Upper lobe of right lung (tissue), 1 donor: Measurements from ENCODE around the gene DRC7. TPM values are rescaled to one million over a fixed set of nuclear protein-coding genes. Genes with fewer than 3 reads are reported as not detected.

ENCODE experiments used
- ATAC-seq: fragments of 200-7000 bp; cut with Tn5 transposase; one replicate; pipeline ENCODE4 v1.9.1; 2020; ENCODE audit warnings: mild to moderate bottlenecking, moderate library complexity
- DNase-seq: peaks from one replicate; pipeline ENCODE4 v3.0.0-alpha.2; 2020
- H3K27ac ChIP-seq: fragments of 200-600 bp; one replicate; pipeline ENCODE4 v1.8.0; 2022
- H3K27me3 ChIP-seq: fragments of 200-600 bp; one replicate; pipeline ENCODE4 v1.8.0; 2022; ENCODE audit warnings: mild to moderate bottlenecking
- H3K36me3 ChIP-seq: fragments of 200-600 bp; one replicate; pipeline ENCODE4 v1.8.0; 2022
- H3K4me1 ChIP-seq: fragments of 200-600 bp; one replicate; pipeline ENCODE4 v1.8.0; 2022
- H3K4me3 ChIP-seq: fragments of 200-600 bp; one replicate; pipeline ENCODE4 v1.8.0; 2022; ENCODE audit warnings: mild to moderate bottlenecking
- H3K9me3 ChIP-seq: fragments of 200-600 bp; one replicate; pipeline ENCODE4 v1.8.0; 2022
- intact Hi-C: fragments of 100-400 bp; cut with DNase I; formaldehyde crosslinking; loops from one replicate; pipeline ENCODE4 v1.11.0; 2022
- total RNA-seq: library from RNA; stranded (reverse); fragmentation: NEBNext Ultra II Directional; extraction: Animal tissue kit (Norgen Biotek cat#: 25700); gene quantifications from one replicate; pipeline ENCODE4 v1.2.1, GENCODE V29; 2021
- TF ChIP-seq, protein P1 (sequence below): fragments of 200-600 bp; IDR thresholded peaks from one replicate; pipeline ENCODE4 v1.8.0; 2022; ENCODE audit warnings: antibody characterized with exemption
- donor health status: DM: no; HTN: yes; CAD: no; lungs with severe emphysema.

Gene DRC7
- total RNA-seq, 1 donor from 2014 or later: not detected

DNA sequence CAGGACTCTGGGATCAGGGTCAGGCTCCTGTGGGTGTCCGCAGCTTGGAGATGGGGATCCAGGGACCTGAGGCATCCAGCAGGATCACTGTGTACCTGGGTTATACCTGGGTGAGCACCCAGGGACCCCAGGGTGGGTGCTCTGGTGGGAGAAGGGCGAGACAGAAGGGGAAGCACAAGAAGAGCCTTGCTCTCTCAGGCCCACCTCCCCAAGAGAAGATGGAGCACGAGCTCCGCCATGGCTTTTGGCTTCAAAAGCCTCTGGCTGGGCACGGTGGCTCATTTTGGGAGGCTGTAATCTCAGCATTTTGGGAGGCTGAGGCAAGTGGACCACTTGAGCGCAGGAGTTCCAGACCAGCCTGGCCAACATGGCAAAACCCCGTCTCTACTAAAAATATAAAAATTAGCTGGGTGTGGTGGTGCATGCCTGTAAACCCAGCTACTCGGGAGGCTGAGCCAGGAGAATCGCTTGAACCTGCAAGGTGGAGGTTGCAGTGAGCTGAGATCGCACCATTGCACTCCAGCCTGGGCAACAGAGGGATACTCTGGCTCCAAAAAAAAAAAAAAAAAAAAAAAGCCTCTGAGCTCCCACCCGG lies 8.9 kb downstream of the DRC7 start:
- TF ChIP-seq, protein P1, sequence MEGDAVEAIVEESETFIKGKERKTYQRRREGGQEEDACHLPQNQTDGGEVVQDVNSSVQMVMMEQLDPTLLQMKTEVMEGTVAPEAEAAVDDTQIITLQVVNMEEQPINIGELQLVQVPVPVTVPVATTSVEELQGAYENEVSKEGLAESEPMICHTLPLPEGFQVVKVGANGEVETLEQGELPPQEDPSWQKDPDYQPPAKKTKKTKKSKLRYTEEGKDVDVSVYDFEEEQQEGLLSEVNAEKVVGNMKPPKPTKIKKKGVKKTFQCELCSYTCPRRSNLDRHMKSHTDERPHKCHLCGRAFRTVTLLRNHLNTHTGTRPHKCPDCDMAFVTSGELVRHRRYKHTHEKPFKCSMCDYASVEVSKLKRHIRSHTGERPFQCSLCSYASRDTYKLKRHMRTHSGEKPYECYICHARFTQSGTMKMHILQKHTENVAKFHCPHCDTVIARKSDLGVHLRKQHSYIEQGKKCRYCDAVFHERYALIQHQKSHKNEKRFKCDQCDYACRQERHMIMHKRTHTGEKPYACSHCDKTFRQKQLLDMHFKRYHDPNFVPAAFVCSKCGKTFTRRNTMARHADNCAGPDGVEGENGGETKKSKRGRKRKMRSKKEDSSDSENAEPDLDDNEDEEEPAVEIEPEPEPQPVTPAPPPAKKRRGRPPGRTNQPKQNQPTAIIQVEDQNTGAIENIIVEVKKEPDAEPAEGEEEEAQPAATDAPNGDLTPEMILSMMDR: no peak
- no peak overlapping the region for H3K4me3 ChIP-seq
- intact Hi-C loops: no loop called here

DNA sequence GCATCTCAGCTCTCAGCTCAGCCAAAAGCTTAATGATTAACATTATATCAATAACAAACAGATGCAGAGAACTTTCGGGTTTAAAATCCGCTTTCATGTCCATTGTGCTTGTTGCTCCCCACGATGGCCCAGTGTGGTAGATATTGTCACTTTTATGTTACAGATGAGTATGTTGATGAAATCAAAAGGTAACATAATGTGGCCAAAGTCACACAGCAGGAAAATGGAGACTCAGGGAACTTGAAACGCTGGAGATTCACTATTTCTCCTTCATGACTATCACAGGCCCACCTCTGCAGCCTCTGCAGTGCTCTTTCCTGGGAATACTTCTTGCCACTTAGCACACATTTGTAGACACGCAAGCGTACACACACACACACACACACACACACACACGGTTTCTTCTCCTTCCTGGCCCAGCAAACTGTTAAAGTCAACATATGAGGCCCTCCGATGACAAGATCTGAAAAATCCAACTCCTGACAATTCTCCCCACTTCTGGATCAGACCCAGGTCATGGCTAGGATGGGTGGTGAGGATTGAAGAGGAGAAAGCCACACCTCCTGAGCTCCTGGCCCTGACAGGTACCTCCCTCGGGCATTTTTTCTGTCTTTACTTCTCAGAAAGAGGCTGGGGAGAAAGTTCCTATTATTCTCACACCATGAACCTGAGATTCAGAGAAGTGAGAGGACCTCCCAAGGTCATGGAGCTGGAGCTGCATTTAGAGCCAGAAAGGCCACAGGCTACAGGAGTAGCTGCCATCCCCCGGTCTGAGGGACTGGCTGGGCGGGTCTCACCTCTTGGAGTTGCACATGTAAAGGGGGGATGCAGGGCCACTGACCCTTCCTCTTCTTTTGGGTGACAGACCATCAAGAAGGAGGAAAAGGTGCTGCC lies 9.7 kb downstream of the DRC7 start:
- no peak for DNase-seq
- H3K36me3 ChIP-seq: no peaks in the 10 kb centered on the region

More for the DNA sequence above, 8.9 kb downstream of the DRC7 start:
- Histone ChIP-seq H3K27me3 (no peaks in the 10 kb centered on the region), H3K4me1 (no peaks in the 10 kb centered on the region), H3K36me3 (no peaks in the 10 kb centered on the region), H3K9me3 (no peaks in the 10 kb centered on the region), H3K27ac (no peak overlapping the region)
- ATAC-seq (no peak), DNase-seq (no peak)

DNA sequence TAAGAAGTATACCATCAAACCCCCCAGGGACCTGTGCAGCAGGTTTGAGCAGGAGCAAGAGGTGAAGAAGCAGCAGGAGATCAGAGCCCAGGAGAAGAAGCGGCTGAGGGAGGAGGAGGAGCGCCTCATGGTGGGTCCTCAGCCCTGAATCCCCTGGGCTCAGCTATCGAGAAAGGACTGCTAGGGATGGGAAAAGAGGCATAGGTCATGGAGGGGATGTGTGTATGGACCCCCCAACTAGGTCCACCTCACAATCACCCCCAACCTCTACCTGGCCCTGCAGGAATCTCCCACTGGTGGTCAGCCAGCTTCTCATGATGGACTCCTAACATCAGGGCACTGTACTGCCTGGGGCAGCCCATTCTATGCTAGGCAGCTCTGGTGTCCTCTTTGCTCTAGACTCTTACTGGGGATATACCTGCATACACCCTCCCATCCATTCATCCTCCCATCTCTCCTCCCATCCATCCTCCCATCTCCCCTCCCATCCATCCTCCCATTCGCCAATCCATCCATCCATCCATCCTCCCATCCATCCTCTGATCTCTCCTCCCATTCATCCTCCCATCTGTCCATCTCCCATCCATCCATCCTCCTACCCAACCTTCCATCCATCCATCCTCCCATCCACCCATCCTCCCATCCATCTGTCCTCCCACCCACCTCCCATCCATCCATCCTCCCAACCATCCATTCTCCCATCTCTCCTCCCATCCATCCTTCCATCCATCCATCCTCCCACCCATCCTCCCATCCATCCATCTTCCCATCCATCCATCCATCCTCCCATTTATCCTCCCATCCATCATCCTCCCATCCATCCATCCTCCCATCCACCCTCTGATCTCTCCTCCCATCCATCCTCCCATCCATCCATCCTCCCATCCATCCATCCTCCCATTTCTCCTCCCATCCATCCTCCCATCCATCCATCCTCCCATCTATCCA lies 10.6 kb downstream of the DRC7 start:
- intact Hi-C loops: no loop called here
- no peaks in the 10 kb centered on the region for H3K36me3 ChIP-seq
- no peaks in the 10 kb centered on the region for H3K9me3 ChIP-seq
- no peak for ATAC-seq
- TF ChIP-seq, protein P1: no peak
- no peak for DNase-seq
- H3K4me3 ChIP-seq: no peak overlapping the region
- H3K4me1 ChIP-seq: no peaks in the 10 kb centered on the region
- H3K27ac ChIP-seq: no peak overlapping the region
- H3K27me3 ChIP-seq: no peaks in the 10 kb centered on the region

More for the DNA sequence above, 9.7 kb downstream of the DRC7 start:
- no peak overlapping the region for H3K4me3 ChIP-seq
- no peak for ATAC-seq
- no peaks in the 10 kb centered on the region for H3K9me3 ChIP-seq
- TF ChIP-seq, protein P1: no peak
- intact Hi-C loops: no loop called here
- H3K27me3 ChIP-seq: no peaks in the 10 kb centered on the region
- no peak overlapping the region for H3K27ac ChIP-seq
- H3K4me1 ChIP-seq: no peaks in the 10 kb centered on the region

DNA sequence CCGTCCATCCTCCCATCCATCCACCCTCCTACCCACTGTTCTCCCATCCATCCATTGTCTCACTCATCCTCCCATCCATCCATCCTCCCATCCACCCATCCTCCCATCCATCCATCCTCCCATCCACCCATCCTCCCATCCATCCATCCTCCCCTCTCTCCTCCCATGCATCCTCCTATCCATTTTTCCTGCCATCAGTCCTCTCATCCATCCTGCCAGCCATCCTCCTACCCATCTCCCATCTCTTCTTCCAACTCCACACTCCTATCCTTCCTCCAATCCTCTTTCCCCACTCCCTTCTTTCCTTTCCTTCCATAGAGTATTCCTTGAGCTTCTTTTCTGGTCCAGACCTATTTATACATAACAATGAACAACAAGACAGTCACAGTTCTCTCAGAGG lies 12.1 kb downstream of the DRC7 start:
- no peak for DNase-seq
- intact Hi-C loops: no loop called here

DNA sequence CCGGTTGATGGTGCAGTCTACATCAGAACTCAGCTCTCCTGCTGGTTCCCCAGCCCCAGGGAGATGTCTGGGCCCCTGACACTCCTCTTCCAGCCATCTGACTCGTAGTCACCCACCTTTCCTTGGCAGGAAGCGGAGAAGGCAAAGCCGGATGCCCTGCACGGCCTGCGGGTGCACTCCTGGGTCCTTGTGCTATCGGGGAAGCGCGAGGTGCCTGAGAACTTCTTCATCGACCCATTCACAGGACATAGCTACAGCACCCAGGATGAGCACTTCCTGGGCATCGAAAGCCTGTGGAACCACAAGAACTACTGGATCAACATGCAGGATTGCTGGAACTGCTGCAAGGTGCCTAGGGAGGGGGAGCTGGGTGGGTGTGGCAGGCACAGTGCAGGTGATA lies 12.7 kb downstream of the DRC7 start:
- no peaks in the 10 kb centered on the region for H3K36me3 ChIP-seq
- no peaks in the 10 kb centered on the region for H3K27me3 ChIP-seq
- intact Hi-C loops: no loop called here
- ATAC-seq: no peak
- no peak overlapping the region for H3K27ac ChIP-seq
- TF ChIP-seq, protein P1: no peak
- DNase-seq: no peak
- no peak overlapping the region for H3K4me3 ChIP-seq
- H3K4me1 ChIP-seq: no peaks in the 10 kb centered on the region
- H3K9me3 ChIP-seq: no peaks in the 10 kb centered on the region

More for the DNA sequence above, 12.1 kb downstream of the DRC7 start:
- Histone ChIP-seq H3K9me3 (no peaks in the 10 kb centered on the region), H3K4me3 (no peak overlapping the region), H3K36me3 (no peaks in the 10 kb centered on the region), H3K27me3 (no peaks in the 10 kb centered on the region), H3K4me1 (no peaks in the 10 kb centered on the region), H3K27ac (no peak overlapping the region)
- no peak for ATAC-seq
- TF ChIP-seq, protein P1: no peak
